ENCODE data around the gene KIF26B. TPM values are rescaled to one million over a fixed set of nuclear protein-coding genes. Genes with fewer than 3 reads are reported as not detected.
"Not testable (repeated sequence)": the region's sequence is repeated elsewhere in the genome, so short reads cannot be mapped to it uniquely, and the experiment has no call there.

KIF26B gene
- total and polyA plus RNA-seq, 2 donors, result 0.43 to 1.6 TPM

DNA sequence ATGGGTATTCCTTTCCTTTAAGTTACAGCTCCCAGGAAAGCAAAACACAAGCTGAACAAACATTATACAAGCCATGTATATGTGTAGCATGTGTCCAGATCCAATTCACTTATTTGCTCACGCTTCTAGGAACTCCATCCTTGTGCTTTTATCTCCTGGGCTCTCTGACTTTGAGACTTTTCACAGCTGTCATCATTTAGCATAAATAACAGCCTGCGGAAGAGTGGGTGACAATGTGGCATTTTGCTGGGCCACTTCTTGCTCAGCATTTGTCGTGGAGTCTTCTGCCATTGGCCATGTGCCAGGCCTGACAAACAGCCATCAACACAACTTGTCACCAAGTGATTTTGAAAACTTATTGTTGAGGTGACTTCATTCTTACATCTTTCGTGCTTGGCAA is 164.3 kb downstream of the KIF26B start:
- no peaks in the 10 kb centered on the region for H3K27me3 ChIP-seq (ENCODE audit: control insufficient read depth in 2 of 2, insufficient read depth in 1 of 2, low read length in 1 of 2)
- 83% methylated on average over 4 of the region's 4 CpGs for WGBS
- H3K4me1 ChIP-seq (ENCODE audit: control insufficient read depth in 2 of 2, insufficient read depth in 2 of 2, low read length in 2 of 2), result no peaks in the 10 kb centered on the region
- H3K4me3 ChIP-seq (ENCODE audit: low read length in 2 of 2), result no peak overlapping the region
- no peak for DNase-seq (ENCODE audit: low read depth in 6 of 9, low spot score in 9 of 9)
- H3K36me3 ChIP-seq (ENCODE audit: control insufficient read depth in 2 of 2, insufficient read depth in 2 of 2, low read length in 1 of 2), result no peaks in the 10 kb centered on the region
- H3K9me3 ChIP-seq (ENCODE audit: control insufficient read depth in 2 of 2, insufficient read depth in 1 of 2, low read length in 1 of 2), result no peaks in the 10 kb centered on the region
- H3K27ac ChIP-seq (ENCODE audit: low read depth in 1 of 2, low read length in 1 of 2), result no peak overlapping the region

DNA sequence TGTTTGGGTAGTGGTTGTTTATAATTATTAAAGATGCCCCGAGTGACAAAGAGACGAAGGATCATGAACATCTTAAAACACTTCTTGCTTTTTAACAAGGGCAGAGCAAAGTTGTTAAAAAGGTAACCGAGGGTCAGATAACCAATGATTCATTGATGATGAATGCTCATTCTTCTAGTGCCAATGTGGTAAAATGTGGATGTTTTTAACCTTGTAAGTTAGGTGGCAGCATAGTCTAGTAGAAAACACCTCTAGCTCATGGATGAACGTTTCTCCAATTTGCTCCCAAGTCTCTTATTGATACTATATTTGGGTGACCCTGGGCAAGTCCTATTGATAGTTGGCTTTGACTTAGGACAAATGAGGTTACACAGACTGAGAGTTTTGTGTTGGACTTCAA is 167.9 kb downstream of the KIF26B start:
- H3K4me3 ChIP-seq (ENCODE audit: low read length in 2 of 2), result no peak overlapping the region
- no peaks in the 10 kb centered on the region for H3K9me3 ChIP-seq (ENCODE audit: control insufficient read depth in 2 of 2, insufficient read depth in 1 of 2, low read length in 1 of 2)
- no peaks in the 10 kb centered on the region for H3K27me3 ChIP-seq (ENCODE audit: control insufficient read depth in 2 of 2, insufficient read depth in 1 of 2, low read length in 1 of 2)
- WGBS, result 79% methylated on average over 4 of the region's 4 CpGs
- DNase-seq (ENCODE audit: low read depth in 6 of 9, low spot score in 9 of 9), result peak in 1 of 9 donors; percentile 16
- H3K27ac ChIP-seq (ENCODE audit: low read depth in 1 of 2, low read length in 1 of 2), result no peak overlapping the region
- no peaks in the 10 kb centered on the region for H3K36me3 ChIP-seq (ENCODE audit: control insufficient read depth in 2 of 2, insufficient read depth in 2 of 2, low read length in 1 of 2)
- H3K4me1 ChIP-seq (ENCODE audit: control insufficient read depth in 2 of 2, insufficient read depth in 2 of 2, low read length in 2 of 2), result peaks cover 0 to 6% of the 10 kb centered on the region in 2 donors

- H3K27ac ChIP-seq (ENCODE audit: low read depth in 1 of 2, low read length in 1 of 2); H3K9me3 ChIP-seq (ENCODE audit: control insufficient read depth in 2 of 2, insufficient read depth in 1 of 2, low read length in 1 of 2); H3K27me3 ChIP-seq (ENCODE audit: control insufficient read depth in 2 of 2, insufficient read depth in 1 of 2, low read length in 1 of 2); H3K36me3 ChIP-seq (ENCODE audit: control insufficient read depth in 2 of 2, insufficient read depth in 2 of 2, low read length in 1 of 2); H3K4me1 ChIP-seq (ENCODE audit: control insufficient read depth in 2 of 2, insufficient read depth in 2 of 2, low read length in 2 of 2); H3K4me3 ChIP-seq (ENCODE audit: low read length in 2 of 2); DNase-seq (ENCODE audit: low read depth in 6 of 9, low spot score in 9 of 9): not testable (repeated sequence)
- WGBS, result over 99% methylated on average over 2 of the region's 2 CpGs
Observed at GRCh38 chr1:245323765-245324164, 169.0 kb downstream of the KIF26B start.

DNA sequence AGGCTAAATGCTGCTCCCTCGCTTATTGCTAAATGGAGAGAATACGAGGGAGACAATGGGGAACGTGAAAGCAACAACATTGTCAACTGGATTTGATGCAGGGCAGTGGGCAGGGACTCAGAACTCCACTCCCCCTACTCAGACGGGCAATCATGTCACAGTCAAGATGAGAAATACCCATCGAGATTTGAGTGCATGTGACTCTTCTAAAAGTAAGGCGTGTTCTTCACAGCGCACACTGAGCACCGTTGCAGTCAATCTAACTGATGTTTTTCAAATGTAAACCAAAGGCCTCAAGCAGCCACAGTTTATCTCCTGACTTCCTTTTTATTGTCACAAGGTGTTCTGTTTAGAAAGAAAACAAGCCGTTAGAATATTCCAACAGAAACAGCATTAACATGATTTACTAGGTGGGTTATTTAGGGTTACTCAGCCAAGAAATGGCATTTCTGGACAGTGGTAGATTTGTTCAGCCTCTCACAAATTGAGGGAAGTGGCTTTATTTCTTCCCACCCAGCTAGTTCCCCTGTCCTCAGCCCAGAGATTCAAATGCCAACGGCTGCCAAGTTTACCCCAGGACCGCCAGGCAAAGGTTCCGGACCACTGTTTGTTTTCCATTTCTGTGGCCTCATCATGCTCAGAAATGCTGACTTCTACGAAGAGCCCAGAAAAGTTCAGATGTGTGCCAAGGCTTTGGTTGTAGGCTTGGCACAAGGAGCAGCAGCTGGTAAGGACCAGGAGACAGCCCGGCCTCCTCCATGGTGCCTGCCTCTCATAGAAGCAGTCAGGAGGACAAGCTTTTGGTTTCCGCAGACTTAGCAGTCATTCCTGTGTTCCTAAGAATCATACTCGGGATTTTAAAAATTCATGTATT is 171.4 kb downstream of the KIF26B start:
- DNase-seq (ENCODE audit: low read depth in 6 of 9, low spot score in 9 of 9), result peak in 1 of 9 donors; percentile 30

GRCh38 chr1:245327360-245327759 is 172.6 kb downstream of the KIF26B start:
- no peaks in the 10 kb centered on the region for H3K36me3 ChIP-seq (ENCODE audit: control insufficient read depth in 2 of 2, insufficient read depth in 2 of 2, low read length in 1 of 2)
- no peak for DNase-seq (ENCODE audit: low read depth in 6 of 9, low spot score in 9 of 9)
- no peak overlapping the region for H3K27ac ChIP-seq (ENCODE audit: low read depth in 1 of 2, low read length in 1 of 2)
- peaks cover 0 to 10% of the 10 kb centered on the region in 2 donors for H3K4me1 ChIP-seq (ENCODE audit: control insufficient read depth in 2 of 2, insufficient read depth in 2 of 2, low read length in 2 of 2)
- H3K9me3 ChIP-seq (ENCODE audit: control insufficient read depth in 2 of 2, insufficient read depth in 1 of 2, low read length in 1 of 2), result no peaks in the 10 kb centered on the region
- 92% methylated on average over 3 of the region's 3 CpGs for WGBS
- no peak overlapping the region for H3K4me3 ChIP-seq (ENCODE audit: low read length in 2 of 2)
- no peaks in the 10 kb centered on the region for H3K27me3 ChIP-seq (ENCODE audit: control insufficient read depth in 2 of 2, insufficient read depth in 1 of 2, low read length in 1 of 2)

More for the DNA sequence above, 171.4 kb downstream of the KIF26B start:
- Histone ChIP-seq H3K4me1 (ENCODE audit: control insufficient read depth in 2 of 2, insufficient read depth in 2 of 2, low read length in 2 of 2) (peaks cover 0 to 6% of the 10 kb centered on the region in 2 donors), H3K36me3 (ENCODE audit: control insufficient read depth in 2 of 2, insufficient read depth in 2 of 2, low read length in 1 of 2) (no peaks in the 10 kb centered on the region), H3K27me3 (ENCODE audit: control insufficient read depth in 2 of 2, insufficient read depth in 1 of 2, low read length in 1 of 2) (no peaks in the 10 kb centered on the region), H3K4me3 (ENCODE audit: low read length in 2 of 2) (no peak overlapping the region), H3K27ac (ENCODE audit: low read depth in 1 of 2, low read length in 1 of 2) (no peak overlapping the region), H3K9me3 (ENCODE audit: control insufficient read depth in 2 of 2, insufficient read depth in 1 of 2, low read length in 1 of 2) (no peaks in the 10 kb centered on the region)
- WGBS, result 90% methylated on average over 16 of the region's 16 CpGs

DNA sequence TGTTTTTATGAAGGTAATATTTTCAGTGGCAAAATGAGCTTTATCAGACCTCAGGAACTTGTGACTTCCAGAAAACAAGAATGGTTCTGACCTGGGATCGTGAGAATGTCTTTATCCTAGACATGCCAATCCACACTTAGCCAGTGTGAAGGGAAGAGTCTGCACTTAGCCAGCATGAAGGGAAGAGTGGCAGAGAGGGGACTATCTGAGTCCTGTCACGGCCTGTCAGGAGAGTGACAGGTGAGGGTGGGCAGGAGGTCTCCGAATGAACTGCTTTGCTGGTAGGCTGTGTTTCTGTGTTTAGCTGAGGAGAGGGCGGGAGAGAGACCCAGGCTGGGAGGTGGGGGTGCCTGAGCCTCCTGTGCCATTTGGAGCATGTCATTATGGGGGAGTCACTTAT is 173.1 kb downstream of the KIF26B start:
- H3K27ac ChIP-seq (ENCODE audit: low read depth in 1 of 2, low read length in 1 of 2), result no peak overlapping the region
- no peak for DNase-seq (ENCODE audit: low read depth in 6 of 9, low spot score in 9 of 9)
- peaks cover 0 to 15% of the 10 kb centered on the region in 2 donors for H3K4me1 ChIP-seq (ENCODE audit: control insufficient read depth in 2 of 2, insufficient read depth in 2 of 2, low read length in 2 of 2)
- H3K27me3 ChIP-seq (ENCODE audit: control insufficient read depth in 2 of 2, insufficient read depth in 1 of 2, low read length in 1 of 2), result no peaks in the 10 kb centered on the region
- H3K4me3 ChIP-seq (ENCODE audit: low read length in 2 of 2), result no peak overlapping the region
- no peaks in the 10 kb centered on the region for H3K9me3 ChIP-seq (ENCODE audit: control insufficient read depth in 2 of 2, insufficient read depth in 1 of 2, low read length in 1 of 2)
- 97% methylated on average over 4 of the region's 4 CpGs for WGBS
- H3K36me3 ChIP-seq (ENCODE audit: control insufficient read depth in 2 of 2, insufficient read depth in 2 of 2, low read length in 1 of 2), result no peaks in the 10 kb centered on the region

DNA sequence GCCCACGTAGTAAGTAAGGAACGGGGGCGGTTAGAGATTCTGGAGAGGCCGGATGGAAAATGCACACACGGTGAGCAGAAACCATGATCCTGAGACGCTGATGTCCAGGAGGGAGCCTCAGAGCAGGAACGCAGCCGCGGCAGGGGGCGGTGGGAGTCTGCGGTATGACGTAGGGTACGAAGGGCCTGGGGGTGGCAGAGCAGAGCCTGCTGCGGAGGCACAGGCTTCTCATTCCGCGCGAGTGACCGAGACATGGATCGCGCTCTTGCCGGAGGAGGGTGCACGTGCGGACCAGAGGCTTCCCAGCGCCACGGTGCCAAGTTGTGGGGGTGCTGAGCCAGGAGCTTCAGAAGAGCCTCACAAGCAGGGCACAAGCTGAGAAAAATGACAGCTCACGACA is 176.2 kb downstream of the KIF26B start:
- DNase-seq (ENCODE audit: low read depth in 6 of 9, low spot score in 9 of 9), result no peak
- 97% methylated on average over 26 of the region's 26 CpGs for WGBS
- H3K9me3 ChIP-seq (ENCODE audit: control insufficient read depth in 2 of 2, insufficient read depth in 1 of 2, low read length in 1 of 2), result no peaks in the 10 kb centered on the region
- no peaks in the 10 kb centered on the region for H3K36me3 ChIP-seq (ENCODE audit: control insufficient read depth in 2 of 2, insufficient read depth in 2 of 2, low read length in 1 of 2)
- no peaks in the 10 kb centered on the region for H3K27me3 ChIP-seq (ENCODE audit: control insufficient read depth in 2 of 2, insufficient read depth in 1 of 2, low read length in 1 of 2)
- H3K4me1 ChIP-seq (ENCODE audit: control insufficient read depth in 2 of 2, insufficient read depth in 2 of 2, low read length in 2 of 2), result peaks cover 0 to 16% of the 10 kb centered on the region in 2 donors
- H3K4me3 ChIP-seq (ENCODE audit: low read length in 2 of 2), result no peak overlapping the region
- no peak overlapping the region for H3K27ac ChIP-seq (ENCODE audit: low read depth in 1 of 2, low read length in 1 of 2)

GRCh38 chr1:245332085-245332484 is 177.3 kb downstream of the KIF26B start:
- no peaks in the 10 kb centered on the region for H3K9me3 ChIP-seq (ENCODE audit: control insufficient read depth in 2 of 2, insufficient read depth in 1 of 2, low read length in 1 of 2)
- no peak overlapping the region for H3K4me3 ChIP-seq (ENCODE audit: low read length in 2 of 2)
- DNase-seq (ENCODE audit: low read depth in 6 of 9, low spot score in 9 of 9), result peak in 1 of 9 donors; percentile 9
- peaks cover 0 to 11% of the 10 kb centered on the region in 2 donors for H3K4me1 ChIP-seq (ENCODE audit: control insufficient read depth in 2 of 2, insufficient read depth in 2 of 2, low read length in 2 of 2)
- H3K27ac ChIP-seq (ENCODE audit: low read depth in 1 of 2, low read length in 1 of 2), result peak overlapping the region in 1 of 2 donors; percentile 26
- WGBS, result 98% methylated on average over 6 of the region's 6 CpGs
- H3K27me3 ChIP-seq (ENCODE audit: control insufficient read depth in 2 of 2, insufficient read depth in 1 of 2, low read length in 1 of 2), result no peaks in the 10 kb centered on the region
- H3K36me3 ChIP-seq (ENCODE audit: control insufficient read depth in 2 of 2, insufficient read depth in 2 of 2, low read length in 1 of 2), result no peaks in the 10 kb centered on the region

GRCh38 chr1:245332513-245332912 is 177.7 kb downstream of the KIF26B start:
- Histone ChIP-seq H3K36me3 (ENCODE audit: control insufficient read depth in 2 of 2, insufficient read depth in 2 of 2, low read length in 1 of 2) (no peaks in the 10 kb centered on the region), H3K9me3 (ENCODE audit: control insufficient read depth in 2 of 2, insufficient read depth in 1 of 2, low read length in 1 of 2) (no peaks in the 10 kb centered on the region), H3K27ac (ENCODE audit: low read depth in 1 of 2, low read length in 1 of 2) (peak overlapping the region in 1 of 2 donors; percentile 47), H3K27me3 (ENCODE audit: control insufficient read depth in 2 of 2, insufficient read depth in 1 of 2, low read length in 1 of 2) (no peaks in the 10 kb centered on the region), H3K4me1 (ENCODE audit: control insufficient read depth in 2 of 2, insufficient read depth in 2 of 2, low read length in 2 of 2) (peaks cover 0 to 15% of the 10 kb centered on the region in 2 donors), H3K4me3 (ENCODE audit: low read length in 2 of 2) (no peak overlapping the region)
- WGBS, result 56% methylated on average over 6 of the region's 6 CpGs
- peak in 2 of 9 donors; percentile 28 to 59 for DNase-seq (ENCODE audit: low read depth in 6 of 9, low spot score in 9 of 9)

Measured in thymus (tissue), 11 donors.